GM12875 (cell line): ENCODE data around the gene LIN7A.
"Not testable (repeated sequence)": the region's sequence is repeated elsewhere in the genome, so short reads cannot be mapped to it uniquely, and the experiment has no call there.

Experiments used
- H3K4me3 ChIP-seq: one replicate; pipeline ENCODE4 v1.5.1; 2011; ENCODE audit warnings: low read depth, low read length, control low read depth
- CTCF ChIP-seq: IDR thresholded peaks from 2 replicates; pipeline ENCODE4 v1.5.1; 2011; ENCODE audit warnings: low read depth, mild to moderate bottlenecking, control low read depth, inconsistent platforms, low read length, moderate library complexity, borderline replicate concordance; ENCODE audit not compliant: insufficient read depth

LIN7A gene

GRCh38 chr12:80802652-80803400, 134.9 kb downstream of the LIN7A start:
- no peak overlapping the region for H3K4me3 ChIP-seq
- no peak for TF ChIP-seq CTCF

DNA sequence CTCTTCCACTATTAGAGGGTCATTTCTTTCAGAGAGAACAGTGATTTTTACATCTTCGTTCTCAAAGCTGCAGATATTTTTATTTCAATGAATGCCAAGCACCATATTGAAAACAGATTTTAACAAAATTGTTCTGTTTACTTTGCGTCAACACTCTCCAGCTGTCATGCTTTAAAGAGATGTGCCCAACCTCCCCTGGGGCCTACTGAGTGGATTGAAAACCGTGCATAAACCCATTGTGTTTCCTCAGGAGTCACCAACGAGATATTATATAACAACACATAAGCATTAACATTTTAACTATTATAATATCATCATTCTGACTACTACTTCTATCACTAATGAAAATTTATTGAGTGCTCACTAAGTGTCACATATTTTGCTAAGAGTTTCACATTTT, 139.5 kb downstream of the LIN7A start:
- TF ChIP-seq CTCF, result no peak
- H3K4me3 ChIP-seq, result no peak overlapping the region

- TF ChIP-seq CTCF, result no peak
- H3K4me3 ChIP-seq, result no peak overlapping the region
Observed at GRCh38 chr12:80794551-80794950, 143.2 kb downstream of the LIN7A start.

- no peak overlapping the region for H3K4me3 ChIP-seq
- no peak for TF ChIP-seq CTCF
Observed at GRCh38 chr12:80792861-80793260, 144.9 kb downstream of the LIN7A start.

DNA sequence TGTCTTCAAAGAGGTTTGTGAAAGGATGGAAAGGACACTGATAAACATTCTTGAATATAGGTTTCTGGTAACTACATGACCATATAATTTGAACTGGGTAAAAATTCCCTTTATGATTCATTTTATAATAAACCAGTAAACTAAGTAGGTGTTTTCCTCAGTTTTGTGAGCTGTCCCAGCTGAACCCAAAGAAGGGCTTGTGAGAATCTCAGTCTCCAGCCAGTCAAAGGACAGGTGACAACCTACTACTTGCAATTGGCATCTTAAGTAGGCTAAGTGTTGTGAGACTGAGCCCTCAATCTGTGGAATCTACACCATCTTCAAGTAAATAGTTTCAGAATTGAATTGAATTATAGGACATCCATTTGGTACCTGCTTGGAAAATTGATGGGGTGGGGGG, 145.9 kb downstream of the LIN7A start:
- no peak overlapping the region for H3K4me3 ChIP-seq
- TF ChIP-seq CTCF, result no peak

- not testable (repeated sequence) for H3K4me3 ChIP-seq
Observed at GRCh38 chr12:80788407-80788806, 149.3 kb downstream of the LIN7A start.

DNA sequence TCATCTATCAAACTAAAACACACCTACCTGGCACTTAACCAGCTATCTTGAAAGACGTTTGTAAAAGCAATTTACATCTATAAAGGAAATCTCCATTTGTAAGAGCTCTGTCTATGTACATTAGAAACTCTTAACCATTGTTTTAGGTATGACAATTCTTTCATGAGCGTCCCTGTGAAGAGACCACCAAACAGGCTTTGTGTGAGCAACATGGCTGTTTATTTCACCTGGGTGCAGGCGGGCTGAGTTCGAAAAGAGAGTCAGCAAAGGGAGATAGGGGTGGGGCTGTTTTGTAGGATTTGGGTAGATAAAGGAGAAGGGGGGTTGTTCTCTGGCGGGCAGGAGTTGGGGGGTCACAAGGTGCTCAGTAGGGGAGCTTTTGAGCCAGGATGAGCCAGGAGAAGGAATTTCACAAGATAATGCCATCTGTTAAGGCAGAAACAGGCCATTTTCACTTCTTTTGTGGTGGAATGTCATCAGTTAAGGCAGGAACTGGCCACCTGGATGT, 154.7 kb downstream of the LIN7A start:
- H3K4me3 ChIP-seq, result not testable (repeated sequence)

DNA sequence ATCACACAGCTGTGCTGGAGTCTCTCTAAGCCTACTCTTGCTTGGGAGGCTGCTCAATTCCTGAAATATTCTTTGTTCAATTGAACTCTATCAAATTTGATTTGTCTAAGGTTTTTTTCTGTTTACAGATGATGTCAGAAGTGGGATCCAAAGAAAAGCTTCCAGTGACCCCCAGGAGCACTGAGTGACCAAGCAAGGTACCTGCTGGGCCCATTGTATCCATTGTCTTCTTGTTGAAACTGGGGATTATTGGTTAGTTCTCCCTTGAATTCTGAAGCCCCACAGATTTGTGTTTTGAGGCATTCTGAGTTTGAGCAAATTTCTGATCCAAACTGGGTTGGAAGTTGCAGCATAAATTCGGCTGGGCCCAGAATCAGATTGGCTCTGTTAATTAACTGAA, 156.4 kb downstream of the LIN7A start:
- TF ChIP-seq CTCF, result no peak
- no peak overlapping the region for H3K4me3 ChIP-seq
